Astrocyte of the hippocampus (primary cell): ENCODE data around the gene TMEM80.

Source experiments
- DNase-seq: peaks from one replicate; pipeline ENCODE4 v3.0.0; 2011; ENCODE audit warnings: low read depth, low spot score

Gene TMEM80

GRCh38 chr11:699116-699508, 3.5 kb downstream of the TMEM80 start:
- DNase-seq = no peak

GRCh38 chr11:699753-700152, 4.1 kb downstream of the TMEM80 start:
- no peak for DNase-seq

DNA sequence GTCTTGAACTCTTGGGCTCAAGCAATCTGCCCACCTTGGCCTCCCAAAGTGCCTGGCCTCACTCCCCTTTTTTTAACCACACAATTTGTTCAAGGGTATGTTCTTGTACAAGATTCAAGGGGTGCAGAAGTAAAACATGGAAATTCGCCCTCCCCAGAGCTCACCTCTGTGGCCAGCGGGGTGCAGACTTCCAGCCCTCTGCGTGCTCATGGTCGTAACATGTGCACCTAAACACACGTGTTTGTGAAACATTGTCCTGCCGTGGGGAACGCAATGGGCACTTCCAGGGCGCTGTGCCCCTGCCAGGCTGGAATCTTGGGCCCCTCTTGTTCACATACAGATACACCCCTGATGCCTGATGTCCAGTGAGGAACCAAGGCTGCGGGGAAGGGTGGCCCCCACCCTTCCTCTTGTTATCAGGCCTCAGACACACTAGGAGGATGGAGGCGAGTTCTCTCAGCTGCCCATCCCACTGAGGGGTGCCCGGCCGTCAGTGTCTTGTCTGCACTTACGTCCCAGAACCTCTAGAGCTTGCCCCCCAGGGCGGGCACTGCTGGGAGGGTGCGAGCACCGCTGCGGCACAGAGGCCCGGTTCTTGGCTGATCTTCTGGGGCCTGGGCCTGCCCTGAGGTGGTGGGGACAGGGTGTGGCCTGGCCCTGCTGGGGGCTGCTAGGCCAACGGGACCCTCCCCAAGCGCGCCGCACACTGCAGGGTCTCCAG, 6.3 kb downstream of the TMEM80 start:
- DNase-seq = no peak

DNA sequence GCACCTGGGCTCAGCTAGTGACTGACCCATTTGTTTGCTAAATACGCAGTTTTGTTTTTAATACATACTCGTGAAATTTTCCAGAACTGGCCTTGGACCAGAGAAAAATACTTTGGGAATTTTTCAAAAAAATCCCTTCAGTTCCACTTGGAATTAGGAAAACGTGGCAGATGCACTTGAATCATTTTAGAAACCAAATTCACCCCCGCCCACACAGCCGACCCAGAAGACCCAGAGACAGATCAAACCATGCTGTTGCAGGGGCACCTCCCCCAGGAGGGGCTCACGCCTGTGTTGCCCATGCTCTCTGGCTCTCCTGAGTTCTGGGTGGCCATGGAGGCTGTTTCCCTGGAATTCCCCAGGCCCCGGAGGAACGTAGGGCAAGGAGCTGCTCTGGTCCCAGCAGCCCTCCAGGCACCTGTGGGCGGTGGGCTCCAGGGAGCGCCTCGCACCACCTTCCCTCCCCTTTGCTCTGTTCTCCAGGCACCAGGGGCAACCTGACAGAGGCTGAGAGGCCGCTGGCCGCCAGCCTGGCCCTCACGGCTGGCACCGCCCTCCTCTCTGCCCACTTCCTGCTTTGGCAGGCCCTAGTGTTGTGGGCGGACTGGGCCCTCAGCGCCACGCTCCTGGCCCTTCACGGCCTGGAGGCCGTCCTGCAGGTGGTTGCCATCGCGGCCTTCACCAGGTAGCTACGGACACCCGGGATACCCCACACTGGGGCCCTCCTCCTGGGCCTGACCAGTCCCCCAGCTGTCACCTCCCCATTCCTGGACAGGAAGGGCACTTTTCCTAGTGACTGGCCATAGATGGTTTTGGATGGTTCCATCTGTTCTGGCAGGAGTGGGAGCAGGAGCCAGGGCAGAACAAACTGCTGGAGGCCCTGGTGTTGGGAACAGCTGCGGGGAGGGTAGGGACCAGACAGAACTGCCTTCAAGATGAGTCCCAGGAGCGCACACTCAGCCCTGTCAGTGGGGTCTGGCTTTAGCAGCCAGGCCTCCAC, 7.1 kb downstream of the TMEM80 start:
- no peak for DNase-seq

DNA sequence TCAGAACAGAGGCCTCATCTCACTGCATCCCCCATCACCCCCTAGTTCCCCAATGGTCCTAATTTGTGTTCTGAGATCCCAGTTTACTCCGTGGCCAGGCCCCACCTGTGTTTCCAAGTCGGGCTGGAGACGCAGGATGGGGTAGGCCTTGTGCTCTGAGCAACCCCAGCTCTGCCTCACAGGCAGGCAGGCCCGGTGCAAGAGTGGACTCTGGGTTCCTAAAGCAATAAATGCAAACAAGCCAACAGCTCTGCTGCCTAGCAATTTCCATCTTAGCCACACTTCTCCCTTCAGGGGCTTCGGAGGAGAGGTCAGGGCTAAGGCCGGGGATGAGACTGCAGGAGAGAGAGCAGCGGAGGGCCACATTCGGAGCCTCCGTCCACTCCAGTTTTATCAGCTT, 7.9 kb downstream of the TMEM80 start:
- DNase-seq = no peak

- DNase-seq = peak; percentile 0
These were observed 8.6 kb downstream of the TMEM80 start for GRCh38 chr11:704228-704674.

DNA sequence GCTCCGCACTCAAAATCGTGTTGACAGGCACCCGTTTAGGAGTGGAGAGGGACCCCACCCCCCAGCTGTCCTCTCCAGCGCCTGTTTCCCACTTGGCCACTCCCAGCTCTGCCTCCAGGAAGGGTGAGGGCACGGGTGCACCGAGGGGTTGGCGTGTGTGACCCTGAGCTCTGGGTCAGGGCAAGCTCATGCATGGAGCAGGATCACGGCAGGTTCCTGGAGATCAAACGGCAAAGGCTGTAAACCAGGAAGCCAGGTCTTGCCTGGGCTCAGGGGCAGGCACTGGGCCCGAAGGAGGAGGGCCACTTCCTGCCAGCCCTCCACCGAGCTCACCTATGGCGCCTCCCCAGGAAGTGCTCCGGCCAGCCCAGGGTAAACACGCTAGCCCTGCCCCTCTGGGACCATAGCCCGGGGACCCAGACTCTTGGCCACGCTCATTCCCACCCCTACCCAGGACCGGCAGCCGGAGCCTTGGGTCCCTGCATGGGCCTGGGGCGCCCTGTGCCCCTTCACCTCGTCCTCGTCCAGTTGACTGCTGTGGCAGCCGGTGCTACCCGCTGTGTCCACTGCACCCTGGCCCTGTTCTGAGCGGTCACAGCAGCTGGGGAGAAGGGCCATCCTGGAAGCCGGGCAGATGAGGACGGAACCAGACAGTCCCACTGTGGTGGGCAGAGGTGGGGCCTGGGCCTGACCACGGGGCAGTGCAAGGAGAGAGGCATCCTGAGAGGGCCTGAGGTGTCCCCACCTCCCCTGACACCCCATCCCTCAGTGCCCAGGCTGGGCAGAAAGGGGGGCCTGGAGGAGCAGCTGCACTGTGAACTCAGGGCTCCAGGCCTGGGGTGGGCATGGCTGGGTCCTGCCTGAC, 9.4 kb downstream of the TMEM80 start:
- DNase-seq = peak; percentile 9

DNA sequence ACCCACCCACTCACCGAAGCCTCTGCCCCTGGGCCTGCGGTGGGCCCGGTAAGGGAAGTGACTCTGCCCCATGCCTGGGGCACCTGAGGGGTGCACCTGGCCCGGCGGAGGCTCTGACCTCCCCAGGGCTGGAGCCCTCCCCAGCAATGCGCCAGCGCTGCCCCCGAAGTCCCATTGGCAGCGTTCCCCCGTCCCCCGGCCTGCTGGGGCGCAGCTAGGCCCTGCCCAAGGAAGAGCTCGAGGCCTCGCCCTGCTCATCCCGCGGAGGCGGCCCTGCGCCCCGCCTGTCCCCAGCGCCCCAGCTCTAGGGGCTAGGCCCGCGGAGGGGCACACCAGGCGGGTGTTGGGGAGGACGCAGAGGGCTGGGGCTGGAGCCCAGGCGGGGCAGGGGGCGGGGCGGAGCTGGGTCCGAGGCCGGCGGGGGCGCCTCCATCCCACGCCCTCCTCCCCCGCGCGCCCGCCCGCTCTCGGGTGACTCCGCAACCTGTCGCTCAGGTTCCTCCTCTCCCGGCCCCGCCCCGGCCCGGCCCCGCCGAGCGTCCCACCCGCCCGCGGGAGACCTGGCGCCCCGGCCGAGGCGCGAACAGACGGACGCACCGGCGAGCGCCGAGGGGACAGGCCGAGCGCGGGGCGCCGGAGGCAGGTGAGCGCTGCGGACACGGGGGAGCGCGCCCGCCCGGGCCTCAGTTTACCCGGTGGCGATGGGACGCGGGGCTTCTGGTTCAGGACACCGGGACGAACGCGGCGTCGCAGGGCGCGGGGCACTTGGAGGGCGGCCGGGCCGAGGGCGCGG, 10.2 kb downstream of the TMEM80 start, which contains the start of gene EPS8L2:
EPS8L2 (plus strand) TSS at position 586 of the 793 bp plus-strand sequence. CDS start 3,177 bp downstream, outside the sequence.
- peak; percentile 48 for DNase-seq

GRCh38 chr11:706439-706956, 10.9 kb downstream of the TMEM80 start:
- peak; percentile 73 for DNase-seq

GRCh38 chr11:706957-707816, 11.6 kb downstream of the TMEM80 start:
- peak; percentile 74 for DNase-seq

- peak; percentile 71 for DNase-seq
These were observed 12.3 kb downstream of the TMEM80 start for GRCh38 chr11:707817-708420.

DNA sequence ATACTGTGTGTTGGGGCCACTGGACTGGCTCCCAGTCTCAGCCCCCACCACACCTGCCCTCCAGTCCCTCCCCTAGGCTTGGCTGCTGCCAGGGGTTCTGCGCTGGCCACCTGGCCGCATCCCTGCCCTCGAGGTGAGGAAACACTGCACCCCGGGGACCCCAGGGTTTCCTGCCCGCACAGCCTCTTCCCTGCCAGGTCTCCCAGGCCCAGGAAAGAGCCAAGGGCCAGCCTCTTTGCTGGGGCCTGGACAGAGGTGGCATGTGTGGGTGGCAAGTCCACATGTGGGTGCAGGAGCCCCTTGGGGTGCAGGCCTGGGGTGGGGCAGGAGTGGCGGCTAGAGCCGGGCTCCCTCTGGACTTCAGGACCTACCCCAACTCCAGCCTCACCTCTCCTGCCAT, 12.9 kb downstream of the TMEM80 start:
- DNase-seq = peak; percentile 0

DNA sequence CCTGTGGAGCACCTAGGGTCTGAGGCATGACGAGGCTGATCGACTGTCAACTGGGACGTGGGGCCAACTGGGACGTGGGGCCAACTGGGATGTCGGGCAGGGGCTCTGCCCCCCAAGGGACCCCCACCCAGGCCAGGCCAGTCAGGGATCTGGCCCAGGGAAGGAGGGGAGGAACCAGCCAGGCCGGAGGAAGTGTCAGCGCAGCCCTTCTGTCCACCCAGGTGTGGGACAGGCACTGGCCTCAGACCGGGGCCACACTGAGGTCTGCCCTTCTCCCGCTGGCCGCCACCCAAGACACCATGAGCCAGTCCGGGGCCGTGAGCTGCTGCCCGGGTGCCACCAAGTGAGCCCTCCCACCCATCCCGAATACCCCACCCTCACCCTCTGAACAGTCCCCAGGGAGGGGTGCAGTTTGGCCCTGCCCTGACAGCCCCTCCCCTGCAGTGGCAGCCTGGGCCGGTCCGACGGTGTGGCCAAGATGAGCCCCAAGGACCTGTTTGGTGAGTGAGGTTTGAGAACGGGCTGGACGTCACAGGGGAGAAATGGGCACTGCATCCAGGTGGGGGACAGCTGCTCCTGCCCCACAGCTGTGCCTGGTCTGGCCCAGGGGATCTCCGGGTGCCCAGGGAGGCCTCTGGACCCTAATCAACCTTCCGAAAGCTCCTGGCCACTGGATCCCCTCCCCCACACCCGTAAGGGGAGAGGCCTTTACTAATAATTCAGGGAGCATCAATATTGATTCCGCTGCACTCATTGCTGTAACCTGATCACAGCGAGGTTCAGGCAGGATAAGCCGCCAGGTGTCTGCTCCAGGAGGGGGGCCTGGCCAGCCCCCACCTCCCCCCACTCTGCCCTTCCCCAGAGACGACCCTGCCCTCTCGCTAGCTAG, 13.7 kb downstream of the TMEM80 start:
- no peak for DNase-seq

- DNase-seq = no peak
These were observed 18.8 kb downstream of the TMEM80 start for GRCh38 chr11:714436-714835.

- DNase-seq = no peak
These were observed 23.8 kb downstream of the TMEM80 start for GRCh38 chr11:719214-720016.

- no peak for DNase-seq
These were observed 24.5 kb downstream of the TMEM80 start for GRCh38 chr11:720017-720641.
